Smooth muscle cell of the brain vasculature (primary cell): ENCODE data around the gene CCDC9B.

Experiments
- DNase-seq: peaks from one replicate; pipeline ENCODE4 v3.0.0-alpha.2; 2012; ENCODE audit warnings: low read depth, low spot score

Gene CCDC9B

DNA sequence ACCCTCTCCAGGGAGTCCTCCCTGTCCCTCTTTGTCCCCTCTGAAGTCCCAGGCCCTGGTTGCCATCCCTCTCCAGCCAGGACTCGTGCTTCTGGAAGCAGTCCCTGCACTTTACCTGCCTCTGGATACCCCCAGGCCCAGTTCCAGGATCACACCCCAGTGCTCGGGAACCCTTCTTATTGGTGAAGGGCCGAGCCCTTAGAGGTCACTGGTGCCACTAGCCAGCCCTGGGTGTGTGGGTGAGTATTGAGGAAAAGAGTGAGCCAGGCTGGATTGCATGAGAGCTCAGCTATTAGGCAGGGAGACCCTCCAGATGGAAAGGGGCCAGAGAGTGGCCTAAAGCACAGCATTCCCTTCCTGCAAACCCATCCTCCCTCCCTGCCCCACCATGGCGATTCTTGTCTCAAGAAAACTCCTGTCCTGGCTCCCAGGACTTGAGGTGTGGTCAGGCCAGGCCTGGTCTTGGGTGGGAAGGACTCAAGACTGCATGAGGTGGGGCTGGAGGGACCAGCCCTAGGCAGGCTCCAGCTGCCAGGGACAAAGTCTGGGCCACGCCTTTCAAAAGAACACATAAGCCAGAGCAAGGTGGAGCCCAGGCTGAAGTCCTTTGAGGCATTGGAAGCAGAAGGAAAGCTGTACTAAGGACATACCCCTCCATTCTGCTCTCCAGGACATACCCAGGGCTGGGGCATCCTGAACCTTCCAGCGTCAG, 5.3 kb upstream of the CCDC9B start:
- no peak for DNase-seq

DNA sequence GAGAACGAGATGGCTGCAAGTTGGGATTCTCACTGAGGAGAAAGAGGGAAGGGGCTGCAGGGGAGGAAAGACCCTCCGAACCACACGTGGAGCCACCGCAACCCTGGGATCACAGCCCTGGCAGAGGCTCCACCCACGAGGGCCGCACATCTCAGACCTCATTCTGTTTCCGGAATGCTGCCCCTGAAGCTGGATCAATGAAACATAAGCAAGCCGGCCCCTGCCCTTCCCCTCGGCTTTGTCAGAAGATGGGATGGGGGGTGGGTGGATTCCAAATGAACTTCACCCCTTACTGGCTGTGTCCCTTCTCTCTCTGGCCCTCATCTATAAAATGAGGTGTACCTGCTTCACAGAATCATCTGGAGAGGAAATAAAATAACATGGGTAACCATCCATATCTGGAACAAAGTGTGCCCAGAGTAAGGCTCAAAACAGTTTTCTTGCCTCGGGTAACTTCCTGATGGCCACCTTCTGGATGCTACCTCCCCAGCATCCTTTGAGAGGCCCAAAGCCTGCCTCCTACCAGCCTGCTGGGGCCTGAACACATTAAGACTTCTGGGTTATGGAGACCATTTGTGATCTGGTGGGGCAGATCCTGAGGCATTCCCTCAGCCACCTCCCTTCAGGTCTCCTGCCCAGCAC, 4.6 kb upstream of the CCDC9B start:
- DNase-seq = no peak

DNA sequence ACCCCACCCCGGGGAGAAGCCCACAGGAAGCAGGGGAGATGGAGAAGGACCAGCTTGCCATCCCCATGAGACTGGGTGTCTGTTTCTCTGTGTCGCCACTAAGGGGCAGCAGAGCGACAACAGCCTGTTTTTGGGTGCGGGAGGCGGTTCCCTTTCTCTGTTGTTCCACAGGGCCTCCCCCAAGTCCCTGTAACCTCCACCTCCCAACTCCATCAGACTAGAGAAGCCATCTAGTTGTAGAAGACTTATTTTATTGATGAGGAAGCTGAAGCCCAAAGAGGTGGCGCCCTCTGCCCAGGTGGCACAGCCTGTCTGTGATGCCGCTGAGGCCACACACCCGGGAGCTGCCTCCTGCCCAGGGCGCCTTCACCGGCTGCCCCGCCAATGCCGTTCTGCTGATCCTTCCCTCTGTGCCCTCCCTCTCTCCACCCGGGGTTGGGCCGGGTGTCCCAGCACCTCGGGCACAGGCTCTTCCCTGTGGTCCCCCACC, 3.9 kb upstream of the CCDC9B start:
- DNase-seq = no peak

DNA sequence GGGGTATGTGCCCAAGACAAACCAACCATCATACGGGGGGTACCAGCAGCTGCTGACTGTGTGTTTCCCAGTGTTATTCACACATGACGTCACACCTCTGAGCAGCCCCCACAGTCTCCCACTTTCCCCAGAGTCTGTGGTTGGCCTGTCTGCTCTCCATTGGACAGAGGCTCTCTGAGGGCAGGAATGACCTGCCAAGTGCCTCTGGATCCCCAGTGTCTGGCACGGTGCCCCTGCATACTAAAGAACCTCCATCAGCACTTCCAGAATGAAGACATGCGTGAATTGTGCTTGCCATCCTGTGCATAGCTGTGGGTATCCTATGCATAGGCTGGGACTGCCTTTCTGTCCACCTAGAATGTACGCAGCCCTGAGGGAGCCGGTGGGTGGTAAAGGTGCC, 3.5 kb upstream of the CCDC9B start:
- no peak for DNase-seq

DNA sequence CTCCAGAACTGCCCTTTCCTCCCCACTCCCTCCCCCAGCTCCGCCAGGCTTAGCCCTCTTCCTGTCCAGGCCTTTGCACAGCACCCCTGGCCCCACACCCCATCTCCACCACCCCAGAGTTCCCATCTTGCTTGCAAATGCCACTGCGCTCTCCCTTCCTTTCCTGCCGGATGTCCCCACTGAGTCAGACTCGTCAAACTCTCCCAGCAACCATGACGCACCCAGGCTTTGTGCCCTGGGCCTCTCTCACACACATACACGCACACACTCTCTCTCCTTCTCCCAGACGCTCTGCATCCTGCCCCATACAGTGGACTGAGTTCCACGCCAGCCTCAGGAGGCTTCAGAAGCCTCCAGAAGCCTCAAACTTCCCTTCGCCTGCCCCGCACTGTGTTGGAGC, 2.8 kb upstream of the CCDC9B start:
- no peak for DNase-seq

DNA sequence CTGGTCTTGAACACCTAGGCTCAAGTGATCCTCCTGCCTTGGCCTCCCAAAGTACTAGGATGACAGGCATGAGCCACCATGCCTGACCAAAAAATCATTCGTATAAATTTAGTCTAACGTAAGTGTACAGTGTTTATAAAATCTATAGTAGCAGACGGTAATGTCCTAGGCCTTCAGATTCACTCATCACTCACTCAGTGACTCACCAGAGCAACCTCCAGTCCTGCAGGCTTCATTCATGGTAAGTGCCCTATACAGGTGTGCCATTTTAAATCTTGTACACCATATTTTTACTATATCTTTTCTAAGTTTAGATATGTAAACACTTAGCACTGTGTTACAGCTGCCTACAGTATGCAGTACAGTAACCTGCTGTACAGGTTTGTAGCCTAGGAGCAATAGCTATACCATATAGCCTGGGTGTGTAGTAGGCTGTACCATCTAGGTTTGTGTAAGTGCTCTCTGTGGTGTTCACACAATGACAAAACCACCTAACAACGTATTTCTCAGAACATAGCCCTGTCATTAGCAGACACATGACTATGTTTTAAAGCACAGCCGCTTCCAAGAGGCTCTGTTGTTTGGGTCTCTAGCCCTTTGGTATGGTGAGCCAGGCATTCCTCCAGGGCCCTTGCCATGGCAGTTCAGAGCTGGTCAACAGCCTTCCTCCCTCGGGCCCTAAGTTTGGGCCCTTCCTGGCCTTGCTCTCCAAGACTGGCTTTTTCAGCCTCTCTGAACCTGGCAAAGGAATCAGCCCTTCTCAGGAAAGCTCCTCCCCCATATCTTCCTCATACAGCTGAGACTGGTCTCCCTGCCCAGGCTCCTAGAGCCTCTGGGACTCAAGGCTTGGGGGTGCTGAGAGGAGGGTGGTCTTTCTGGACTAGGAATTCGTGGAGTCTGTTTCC, 1.9 kb upstream of the CCDC9B start:
- DNase-seq = no peak

DNA sequence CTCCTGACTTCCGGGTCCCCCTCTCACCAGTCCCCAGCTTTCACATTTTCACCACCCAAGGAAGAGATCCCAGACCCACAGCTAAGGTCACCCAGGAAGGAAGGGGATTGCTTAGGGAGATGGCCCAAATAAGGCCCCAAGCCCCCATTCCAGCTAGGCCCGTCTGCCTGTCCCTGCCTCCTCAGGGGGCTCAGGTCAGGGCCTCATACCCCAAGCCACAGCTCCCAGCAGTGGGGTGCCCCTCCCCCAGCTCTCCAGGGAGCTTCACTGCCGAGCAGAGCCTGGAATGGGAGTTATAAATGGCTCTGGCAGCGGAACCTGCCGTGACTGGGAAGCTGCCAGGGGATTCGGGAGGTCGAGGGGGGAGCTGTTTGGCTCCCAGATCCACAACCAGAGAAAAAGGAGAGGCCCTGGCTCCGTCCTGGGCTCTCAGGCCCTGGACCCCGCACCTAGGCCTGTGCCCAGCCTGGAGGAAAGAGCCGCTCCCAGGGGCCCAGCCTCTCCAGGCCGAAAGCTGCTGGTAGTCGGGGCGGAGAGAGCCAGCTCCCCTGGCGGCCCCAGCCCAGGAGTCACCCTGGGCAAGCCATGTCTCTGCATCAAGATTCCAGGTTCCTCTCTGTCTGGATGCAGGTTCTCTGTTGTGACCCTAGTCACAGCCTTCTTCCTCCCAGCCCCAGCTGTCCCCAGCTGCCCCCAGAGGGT, 550 bp downstream of the CCDC9B start:
- no peak for DNase-seq

DNA sequence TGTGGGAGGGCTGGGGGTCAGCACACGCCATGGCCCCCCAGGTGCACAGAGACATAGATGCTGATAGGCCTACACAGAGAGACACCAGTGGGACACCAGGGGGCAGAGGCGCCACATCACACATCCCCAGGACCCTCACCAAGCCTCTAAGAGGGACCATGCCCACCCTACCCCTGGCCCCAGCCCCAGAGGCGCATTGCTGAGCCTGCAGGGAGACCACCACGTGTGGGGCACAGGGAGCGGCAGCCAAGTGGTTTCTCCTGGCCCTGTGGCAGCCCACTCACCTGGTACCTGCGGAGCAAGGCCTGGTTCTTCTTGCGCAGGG, 1.2 kb downstream of the CCDC9B start:
- DNase-seq = no peak

DNA sequence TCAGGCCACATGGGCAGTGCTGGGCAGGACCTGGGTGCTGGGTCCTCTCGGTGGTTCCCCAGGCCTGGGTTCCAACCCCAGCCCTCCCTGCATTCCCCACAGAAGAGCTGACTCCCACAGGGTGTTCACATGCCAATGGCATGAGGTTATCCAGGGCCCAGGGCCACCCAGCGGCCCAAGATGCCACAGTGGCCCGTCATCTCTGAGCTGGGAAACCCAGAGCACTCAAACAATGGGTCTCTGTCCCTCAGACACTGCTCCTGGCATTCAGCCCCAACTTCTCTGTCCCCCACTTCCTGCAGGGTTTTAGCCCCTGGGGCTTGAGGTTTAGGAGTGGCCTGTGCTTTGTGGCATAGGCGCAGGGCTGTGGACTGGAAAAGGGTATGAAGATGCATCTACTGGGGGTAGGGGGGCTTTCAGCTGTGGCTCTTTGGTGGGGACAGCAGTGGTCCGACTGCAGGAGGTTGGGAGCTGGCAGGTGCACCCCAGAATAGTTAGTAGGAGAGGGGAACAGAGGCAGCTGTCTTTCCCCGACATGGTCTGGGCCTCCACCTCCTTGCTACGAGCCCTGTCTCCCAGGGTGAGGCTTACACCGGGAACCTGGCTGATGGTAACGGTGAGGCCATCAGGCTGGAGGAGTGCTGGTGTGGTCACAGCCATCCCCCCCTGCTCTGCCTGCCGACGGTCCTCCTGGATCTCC, 1.7 kb downstream of the CCDC9B start:
- no peak for DNase-seq

DNA sequence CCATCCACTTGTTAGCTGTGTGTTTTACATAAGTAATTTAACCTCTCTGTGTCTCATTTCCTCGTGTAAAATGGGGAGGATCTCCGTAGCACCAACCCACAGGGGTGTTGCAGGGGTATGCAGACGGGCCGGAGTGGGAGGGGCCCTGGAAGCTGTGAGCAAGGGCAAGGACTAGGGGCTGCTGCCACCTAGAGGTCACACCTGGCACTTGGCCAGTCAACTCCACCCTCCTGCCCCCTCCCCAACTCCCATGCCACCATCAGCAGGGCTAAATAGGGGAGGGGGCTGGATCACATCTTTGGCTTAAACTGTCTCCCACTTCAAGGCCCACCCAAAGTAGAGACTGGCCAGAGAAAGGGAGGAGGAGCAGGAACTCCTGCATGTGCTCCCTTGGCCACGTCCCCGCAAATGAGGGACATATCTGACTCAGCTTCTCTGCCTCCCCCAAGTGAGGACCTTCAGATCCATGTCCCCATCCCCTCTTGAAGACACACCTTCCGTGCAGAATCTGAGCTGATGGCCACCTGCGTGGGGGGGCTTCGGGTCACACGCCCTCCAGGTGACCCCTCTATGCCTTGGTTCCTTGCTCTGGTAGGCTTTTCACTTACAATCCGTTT, 2.6 kb downstream of the CCDC9B start:
- no peak for DNase-seq

DNA sequence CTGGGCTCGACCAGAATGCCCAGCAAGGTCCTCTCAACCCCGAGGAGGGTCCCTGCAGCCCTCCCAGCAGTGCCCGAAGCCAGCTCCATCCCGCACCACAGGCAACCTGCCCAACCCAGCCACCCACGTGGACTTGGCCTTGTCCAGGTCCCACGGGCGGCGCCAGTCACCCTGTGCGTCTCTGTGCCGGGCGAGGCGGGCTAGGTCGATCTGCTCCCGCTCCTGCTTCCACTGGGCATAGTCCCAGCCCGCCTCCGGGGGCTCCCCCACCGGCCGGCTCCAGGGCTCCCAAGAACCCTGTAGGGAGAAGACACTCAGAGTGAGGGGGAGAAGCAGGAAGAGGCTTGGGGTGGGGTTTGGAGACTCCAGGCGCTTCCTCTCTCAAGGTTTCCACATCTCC, 3.1 kb downstream of the CCDC9B start:
- DNase-seq = no peak

DNA sequence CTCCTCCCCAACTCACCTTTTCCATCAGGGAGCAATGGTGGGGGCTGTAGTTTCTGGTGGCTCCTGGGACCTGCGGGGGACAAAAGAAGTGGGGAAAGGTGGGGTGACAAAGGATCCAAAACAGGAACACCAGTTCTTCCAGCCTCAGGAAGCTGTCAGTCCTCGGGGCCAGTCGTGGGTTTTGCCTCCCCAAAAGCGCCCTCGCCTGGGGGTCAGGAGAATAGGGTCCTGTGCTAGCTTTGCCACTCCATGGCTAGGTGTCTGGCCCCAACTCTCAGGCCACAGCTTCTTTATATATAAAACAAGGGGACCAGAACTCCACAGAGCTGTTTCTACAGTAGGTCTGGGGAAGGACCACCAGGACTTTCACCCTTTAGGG, 4.0 kb downstream of the CCDC9B start:
- no peak for DNase-seq

DNA sequence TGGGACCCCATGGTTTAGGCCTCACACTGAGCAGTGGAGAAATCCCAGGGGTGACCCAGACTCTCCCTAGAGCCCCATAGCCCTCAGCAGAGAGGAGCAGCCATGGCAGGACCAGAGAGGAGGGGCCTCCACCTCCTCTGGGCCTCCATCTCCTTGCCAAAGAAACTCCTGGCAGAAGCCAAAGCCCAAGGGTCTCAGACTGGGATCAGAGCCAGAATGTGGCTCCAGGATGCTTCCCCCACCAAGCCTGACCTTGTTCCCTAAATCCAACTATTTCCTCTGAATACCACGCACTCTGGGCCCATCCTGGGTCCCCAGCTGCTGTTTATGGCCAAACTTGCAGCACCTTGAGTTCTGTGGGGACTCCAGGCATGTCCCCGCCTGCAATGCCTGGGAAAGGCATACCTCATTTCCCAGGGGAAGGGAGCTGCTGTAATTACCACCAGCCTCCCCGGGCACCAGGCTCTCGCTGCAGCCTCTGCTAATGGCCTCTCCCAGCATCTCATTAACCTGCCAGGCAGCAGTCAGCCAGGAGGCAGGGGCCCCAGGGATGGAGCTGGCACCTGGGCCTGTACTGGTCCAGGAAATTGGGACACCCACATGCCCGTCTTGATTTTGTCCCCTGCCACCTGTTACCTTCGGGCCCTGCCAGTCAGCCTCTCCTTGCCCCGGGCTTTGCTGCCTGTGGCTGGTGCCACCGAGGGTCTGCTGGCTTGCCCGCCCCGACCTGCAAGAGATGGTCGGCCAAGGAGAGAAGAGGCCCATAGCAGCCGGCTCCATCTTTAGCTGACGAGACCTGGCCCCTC, 4.6 kb downstream of the CCDC9B start:
- no peak for DNase-seq

DNA sequence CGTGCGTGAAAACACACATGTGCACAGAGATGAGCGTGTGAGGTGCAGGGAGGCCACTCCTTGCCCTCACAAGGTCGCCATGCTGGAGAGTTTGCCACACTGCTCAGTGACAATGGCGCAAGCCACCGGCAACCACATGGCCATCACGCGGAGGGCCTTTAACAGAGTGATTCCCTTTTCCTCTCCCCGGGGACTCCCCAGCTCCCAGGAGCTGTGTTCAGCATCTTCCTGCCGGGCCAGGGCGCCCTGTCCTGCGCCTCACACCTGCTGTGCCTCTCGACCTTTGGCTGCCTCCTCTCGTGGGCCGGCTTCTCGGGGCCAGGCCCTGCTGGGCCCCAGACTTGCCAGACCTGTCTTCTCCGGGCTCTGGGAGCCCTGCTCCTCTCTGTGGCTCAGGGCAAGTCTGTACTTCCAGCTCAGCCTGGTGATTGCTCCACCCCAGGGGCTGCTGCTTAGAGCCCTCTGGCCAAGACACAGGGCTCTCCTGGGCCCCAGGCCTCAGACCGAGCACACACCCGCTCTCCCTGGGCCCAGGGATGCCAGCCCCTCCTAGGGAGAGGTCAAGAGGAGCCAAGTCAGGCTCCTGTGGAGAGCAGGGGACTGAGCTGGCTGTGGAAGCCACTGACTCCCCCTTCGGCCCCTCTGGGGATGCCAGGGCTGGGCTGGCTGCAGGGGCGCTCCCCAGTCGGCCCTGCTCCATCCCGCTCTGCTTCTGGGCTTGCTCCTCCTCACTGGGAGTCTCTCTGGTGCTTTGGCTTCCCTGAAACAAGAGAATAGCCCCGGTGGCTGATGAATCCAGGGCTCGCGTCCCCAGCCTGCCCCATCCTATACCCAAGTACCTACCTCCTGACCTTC, 5.6 kb downstream of the CCDC9B start:
- no peak for DNase-seq

DNA sequence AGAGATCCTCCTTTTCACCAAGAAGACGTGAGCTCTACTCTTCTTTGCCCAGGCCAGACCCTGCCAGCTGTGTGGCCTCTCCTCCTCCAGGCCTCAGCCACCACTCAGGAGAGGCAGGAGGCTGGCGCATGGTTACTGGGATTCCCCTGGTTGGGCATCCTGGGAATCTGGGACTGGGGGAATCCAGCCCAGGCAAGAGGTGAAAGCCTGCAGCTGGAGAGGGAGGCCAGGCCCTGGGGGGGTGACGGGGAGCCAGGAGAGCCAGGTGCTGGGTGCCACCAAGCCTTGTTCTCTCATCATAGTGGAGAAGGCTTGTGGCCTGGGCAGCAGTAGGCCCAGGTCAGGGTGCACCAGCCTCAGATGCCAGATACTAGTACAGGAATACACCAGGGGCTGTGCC, 6.2 kb downstream of the CCDC9B start:
- no peak for DNase-seq

DNA sequence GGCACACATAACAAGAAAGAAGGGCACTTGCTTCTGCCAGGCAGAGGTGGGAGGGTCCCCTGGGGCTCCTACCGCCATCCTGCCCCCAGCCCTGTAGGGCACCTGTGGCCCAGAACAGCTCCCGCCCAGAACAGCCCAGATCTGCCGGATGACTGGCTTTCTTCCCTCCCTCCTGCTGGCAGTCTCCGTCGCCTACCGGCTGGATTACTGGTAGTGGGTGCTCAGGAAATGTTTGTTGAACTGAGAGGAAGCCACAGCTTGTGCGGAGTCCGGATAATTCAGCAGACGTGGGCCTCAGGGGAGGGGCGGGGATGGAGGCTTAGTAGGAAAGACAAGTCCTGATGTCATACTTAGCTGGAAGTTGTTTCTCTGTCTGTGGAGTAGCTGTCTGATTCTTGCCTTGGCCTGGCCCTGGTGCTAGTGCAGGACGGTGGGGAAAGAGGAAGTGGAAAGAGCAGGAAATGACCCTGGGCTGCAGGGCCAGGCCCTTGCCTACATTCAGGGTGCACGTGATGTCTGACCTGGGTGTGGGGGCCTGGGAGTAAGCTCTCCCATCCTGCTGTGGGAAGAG, 6.7 kb downstream of the CCDC9B start:
- DNase-seq = no peak

DNA sequence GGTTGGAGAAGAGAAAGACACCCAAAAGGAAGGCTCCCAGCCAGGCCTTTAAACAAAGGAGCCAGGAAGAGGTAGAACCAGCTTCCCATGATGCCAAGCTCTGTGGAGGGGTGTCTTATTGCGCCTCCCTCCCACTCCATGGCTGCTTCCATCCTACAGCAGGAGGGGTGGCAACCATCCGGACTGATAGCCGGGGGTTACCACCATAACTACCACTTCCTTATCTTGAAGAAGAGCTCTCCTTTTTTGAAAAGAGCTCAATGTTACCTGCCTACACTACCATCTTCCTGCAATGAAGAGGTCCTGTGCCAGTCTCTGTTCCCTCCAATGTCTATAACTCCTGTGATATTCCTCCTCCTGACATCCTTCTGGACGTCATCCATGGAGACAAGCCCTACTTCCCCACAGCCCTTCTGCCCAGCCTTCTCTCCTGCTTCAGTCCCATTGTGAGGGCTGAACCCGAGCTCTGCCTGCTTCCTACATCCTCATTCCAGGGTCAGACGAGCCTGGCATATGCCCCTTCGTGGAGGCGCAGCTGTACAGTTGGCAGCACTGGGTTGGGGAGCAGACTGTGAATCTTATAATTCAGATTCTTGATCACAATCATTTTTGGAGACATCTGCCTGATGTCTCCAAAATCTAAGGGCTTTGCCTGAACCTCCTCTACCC, 8.5 kb downstream of the CCDC9B start:
- no peak for DNase-seq

DNA sequence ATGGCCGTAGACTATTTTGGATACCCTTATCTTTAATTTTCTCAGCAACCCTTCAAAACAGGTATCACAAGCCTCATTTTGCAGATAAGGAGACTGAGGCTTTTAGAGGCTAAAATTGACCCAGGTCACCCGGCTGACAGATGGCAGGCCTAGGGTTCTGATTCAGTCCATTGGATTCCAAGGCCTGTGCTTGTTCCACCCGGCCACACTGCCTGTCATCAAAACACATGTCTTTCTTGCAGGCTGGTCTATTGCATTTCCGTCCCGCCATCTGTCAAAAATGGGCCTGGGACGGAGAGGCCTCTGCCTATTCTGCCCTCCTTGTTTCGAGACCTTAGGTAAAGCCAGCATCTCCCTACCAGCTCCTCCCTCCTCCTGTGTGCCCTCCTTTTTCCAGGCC, 9.1 kb downstream of the CCDC9B start:
- DNase-seq = no peak
